ENCODE measurements around the gene CCDC158. TPM values are rescaled to one million over a fixed set of nuclear protein-coding genes. Genes with fewer than 3 reads are reported as not detected.

Gene CCDC158
- total and polyA plus RNA-seq, 2 of the 4 experiments (the other 2 are of a cell fraction): not detected

- Histone ChIP-seq H3K27ac (ENCODE audit: insufficient read depth, low read length) (no peak overlapping the region), H4K20me1 (ENCODE audit: insufficient read depth, low read length) (no peaks in the 10 kb centered on the region; the same call in 1 of the 2 replicates), H2BK15ac (ENCODE audit: low read depth, low read length) (no peak overlapping the region), H2AFZ (replicated peaks; ENCODE audit: low read length, poor library complexity) (peak overlapping the region; percentile 59), H2AK9ac (replicated peaks; ENCODE audit: low read depth, low read length, poor library complexity) (peak overlapping the region; percentile 5), H4K8ac (ENCODE audit: low read depth in 2 of 2, low read length in 2 of 2) (peak overlapping the region in 1 of 2 experiments; percentile 44; a peak in 2 of 4 replicates), H3K23ac (ENCODE audit: low read depth, low read length) (peak overlapping the region; percentile 4), H3K4me3 (ENCODE audit: insufficient read depth, low read depth, low read length) (peak overlapping the region; percentile 82; the same call in 1 of the 2 replicates), H3K9me1 (ENCODE audit: insufficient read depth, low read length) (peaks cover 20% of the 10 kb centered on the region), H3K9ac (ENCODE audit: low read depth, low read length) (no peak overlapping the region), H2AK5ac (ENCODE audit: low read depth, low read length) (peak overlapping the region; percentile 13; the same call in 1 of the 2 replicates), H3K27me3 (ENCODE audit: control insufficient read depth, insufficient read depth, low read length) (no peaks in the 10 kb centered on the region), H3K4me1 (ENCODE audit: control insufficient read depth, insufficient read depth, low read length) (peaks cover 10% of the 10 kb centered on the region; the same call in 1 of the 2 replicates), H4K91ac (ENCODE audit: insufficient read depth, low read depth, low read length) (no peak overlapping the region), H4K5ac (ENCODE audit: low read depth, low read length) (no peak overlapping the region), H2BK120ac (ENCODE audit: low read depth, low read length) (no peak overlapping the region), H3K4ac (ENCODE audit: low read depth, low read length) (peak overlapping the region; percentile 8; the same call in 1 of the 2 replicates), H3K79me1 (ENCODE audit: low read depth in 1 of 2, low read length in 2 of 2) (peaks cover 28 to 40% of the 10 kb centered on the region in 2 experiments; a peak in 3 of 4 replicates), H3K9me3 (ENCODE audit: control insufficient read depth, insufficient read depth, low read length) (no peaks in the 10 kb centered on the region), H2BK20ac (ENCODE audit: low read depth, low read length) (no peak overlapping the region), H3K14ac (replicated peaks; ENCODE audit: low read depth, low read length) (no peak overlapping the region), H3K4me2 (ENCODE audit: low read depth, low read length) (peak overlapping the region; percentile 69), H2BK5ac (ENCODE audit: low read depth, low read length, poor library complexity, severe bottlenecking) (no peak overlapping the region), H3K56ac (ENCODE audit: extremely low read depth, insufficient read depth, low read length) (no peak overlapping the region), H3K18ac (ENCODE audit: low read depth, low read length) (no peak overlapping the region), H3K36me3 (ENCODE audit: control insufficient read depth, insufficient read depth, low read length) (peaks cover 6% of the 10 kb centered on the region)
- ChIA-PET CTCF (interaction anchor here (2.0 kb wide), 1 partner anchor 125 kb away, joined by 9 read pairs; no protein-coding TSS in a partner anchor), POLR2A (ENCODE audit: unreplicated experiment) (no interaction called here)
- DNase-seq (no peak), ATAC-seq (ENCODE audit: low read depth) (no peak)
- BruUV-seq (replicated peaks): no TSS peak
- dilution Hi-C loops (cut with HindIII; ENCODE audit: low sequenced_read_pairs, unreplicated experiment) (no loop called here), in situ Hi-C loops (cut with MboI; ENCODE audit: low sequenced_read_pairs) (no loop called here), intact Hi-C loops (cut with micrococcal nuclease) (no loop called here)
- WGBS, 2 experiments (ENCODE audit: extremely low coverage in 2 of 2, insufficient read length in 1 of 2): 100% methylated on average over 1 of the region's 7 CpGs; no CpG with 5 or more reads in 1 of the 2 experiments
- TF ChIP-seq SMC3 (IDR thresholded peaks at IDR 0.05; ENCODE audit: low read depth, low read length) (no peak), MAFK (IDR thresholded peaks at IDR 0.05; ENCODE audit: low read depth, low read length) (no peak), MAZ (IDR thresholded peaks at IDR 0.05; ENCODE audit: borderline replicate concordance, low read depth, low read length) (no peak), MXI1 (IDR thresholded peaks at IDR 0.05; ENCODE audit: borderline replicate concordance, low read depth, low read length) (no peak), BHLHE40 (IDR thresholded peaks at IDR 0.05; ENCODE audit: low read depth, low read length) (no peak), CTCF (conservative IDR thresholded peaks at IDR 0.05; ENCODE audit: low read depth, low read length) (no peak), FOS (IDR thresholded peaks at IDR 0.05; ENCODE audit: low read depth, low read length) (no peak), RCOR1 (IDR thresholded peaks at IDR 0.05; ENCODE audit: insufficient replicate concordance, low read length) (no peak), USF2 (IDR thresholded peaks at IDR 0.05; ENCODE audit: low read depth, low read length) (no peak), NFE2L2 (IDR thresholded peaks at IDR 0.05; ENCODE audit: low read depth, low read length) (no peak), CEBPB (IDR thresholded peaks at IDR 0.05; ENCODE audit: low read depth, low read length) (no peak), CHD1 (IDR thresholded peaks at IDR 0.05; ENCODE audit: low read depth, low read length) (no peak), RAD21 (IDR thresholded peaks at IDR 0.05; ENCODE audit: low read length) (no peak)
These were observed 115.8 kb downstream of the CCDC158 start for GRCh38 chr4:76305033-76305687.
